Inferior parietal cortex (tissue), 1 donor: Measurements from ENCODE around the gene TEX11.
"Not testable (repeated sequence)": the region's sequence is repeated elsewhere in the genome, so short reads cannot be mapped to it uniquely, and the experiment has no call there.

Experiments
- DNase-seq: peaks from one replicate; pipeline ENCODE4 v3.0.0-alpha.2; 2016; ENCODE audit errors: extremely low spot score

The TEX11 gene

GRCh38 chrX:70592091-70592490 lies 316.4 kb downstream of the TEX11 start:
- no peak for DNase-seq

DNA sequence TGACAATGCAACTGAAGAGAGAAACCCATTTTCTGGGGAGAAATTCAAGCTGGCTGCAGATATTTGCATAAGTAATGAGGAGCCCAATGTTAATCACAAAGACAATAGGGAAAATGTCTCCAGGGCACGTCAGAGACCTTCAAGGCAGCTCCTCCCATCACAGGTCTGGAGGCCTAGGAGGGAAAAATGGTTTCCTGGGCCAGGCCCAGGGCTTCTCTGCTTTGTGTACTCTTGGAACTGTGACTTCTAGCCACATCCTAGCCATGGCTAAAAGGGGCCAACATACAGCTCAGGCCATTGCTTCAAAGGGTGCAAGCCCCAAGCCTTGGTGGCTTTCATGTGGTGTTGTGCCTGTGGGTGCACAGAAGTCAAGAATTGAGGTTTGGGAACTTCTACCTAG lies 321.4 kb downstream of the TEX11 start:
- not testable (repeated sequence) for DNase-seq

GRCh38 chrX:70577442-70577841 lies 331.1 kb downstream of the TEX11 start:
- DNase-seq: no peak

DNA sequence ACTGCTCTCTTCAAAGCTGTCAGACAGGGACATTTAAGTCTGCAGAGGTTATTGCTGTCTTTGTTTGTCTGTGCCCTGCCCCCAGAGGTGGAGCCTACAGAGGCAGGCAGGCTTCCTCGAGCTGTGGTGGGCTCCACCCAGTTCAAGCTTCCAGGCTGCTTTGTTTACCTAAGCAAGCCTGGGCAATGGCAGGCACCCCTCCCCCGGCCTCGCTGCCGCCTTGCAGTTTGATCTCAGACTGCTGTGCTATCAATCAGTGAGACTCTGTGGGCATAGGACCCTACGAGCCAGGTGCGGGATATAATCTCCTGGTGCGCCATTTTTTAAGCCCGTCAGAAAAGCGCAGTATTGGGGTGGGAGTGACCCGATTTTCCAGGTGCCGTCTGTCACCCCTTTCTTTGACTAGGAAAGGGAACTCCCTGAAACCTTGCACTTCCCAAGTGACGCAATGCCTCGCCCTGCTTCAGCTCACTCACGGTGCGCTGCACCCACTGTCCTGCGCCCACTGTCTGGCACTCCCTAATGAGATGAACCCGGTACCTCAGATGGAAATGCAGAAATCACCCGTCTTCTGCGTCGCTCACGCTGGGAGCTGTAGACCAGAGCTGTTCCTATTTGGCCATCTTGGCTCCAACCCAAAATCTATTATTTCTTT lies 338.5 kb downstream of the TEX11 start:
- not testable (repeated sequence) for DNase-seq

DNA sequence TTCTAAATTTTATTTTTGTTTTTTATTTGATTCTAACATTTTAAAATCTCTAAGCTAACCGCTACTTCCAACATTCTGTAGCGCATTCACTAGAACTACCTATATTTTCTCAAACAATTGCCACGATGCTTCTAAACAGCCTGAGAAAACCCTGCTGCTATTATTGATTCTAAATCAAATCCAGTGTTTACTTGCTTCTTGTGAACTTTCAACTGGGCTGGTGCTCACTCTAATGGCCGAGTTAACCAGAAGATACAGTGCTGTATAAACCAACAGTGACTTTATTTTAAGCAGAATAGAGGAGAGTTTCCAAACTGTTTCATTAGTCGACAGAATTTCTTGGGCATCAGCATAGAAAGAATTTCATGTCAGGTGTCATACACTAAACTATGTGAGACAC lies 353.6 kb downstream of the TEX11 start:
- DNase-seq: no peak

DNA sequence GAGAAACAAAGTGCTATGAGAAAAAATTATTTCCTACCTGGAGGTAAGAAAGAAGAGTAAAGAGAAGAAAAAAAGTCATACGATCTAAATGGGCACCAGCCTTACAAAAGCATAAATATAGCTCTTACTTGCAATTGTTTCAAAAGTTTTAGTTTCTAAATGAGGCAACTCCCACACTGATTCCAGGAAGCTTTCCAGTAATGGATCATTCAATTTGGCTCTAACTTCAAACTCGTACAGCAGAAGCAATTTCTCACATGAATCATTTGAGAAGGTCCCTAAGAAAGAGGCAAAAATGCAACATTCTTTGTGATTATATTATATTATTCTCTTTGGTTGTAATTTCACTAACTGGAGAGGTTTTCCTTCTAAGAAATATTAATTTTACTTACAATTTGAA lies 354.0 kb downstream of the TEX11 start:
- no peak for DNase-seq

- no peak for DNase-seq
These were observed 354.4 kb downstream of the TEX11 start for GRCh38 chrX:70554081-70554480.

DNA sequence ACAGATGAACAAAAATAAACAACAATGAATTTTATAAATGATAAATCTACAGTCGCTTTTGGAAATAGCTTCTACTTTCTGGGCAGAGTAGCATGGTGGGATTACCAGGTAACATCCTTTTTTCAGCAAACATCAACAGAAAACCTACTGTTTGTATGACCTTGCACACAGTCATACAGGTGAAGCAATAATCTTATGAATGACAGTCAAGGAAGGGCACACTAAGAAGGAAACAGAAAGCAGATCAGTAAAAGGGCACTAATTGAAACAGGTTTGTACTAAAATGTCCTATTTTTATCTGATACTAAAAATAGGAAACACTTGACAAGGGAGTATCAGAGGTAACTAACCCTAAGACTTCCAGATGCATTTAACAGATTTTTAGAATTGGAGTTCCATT lies 355.0 kb downstream of the TEX11 start:
- no peak for DNase-seq

DNA sequence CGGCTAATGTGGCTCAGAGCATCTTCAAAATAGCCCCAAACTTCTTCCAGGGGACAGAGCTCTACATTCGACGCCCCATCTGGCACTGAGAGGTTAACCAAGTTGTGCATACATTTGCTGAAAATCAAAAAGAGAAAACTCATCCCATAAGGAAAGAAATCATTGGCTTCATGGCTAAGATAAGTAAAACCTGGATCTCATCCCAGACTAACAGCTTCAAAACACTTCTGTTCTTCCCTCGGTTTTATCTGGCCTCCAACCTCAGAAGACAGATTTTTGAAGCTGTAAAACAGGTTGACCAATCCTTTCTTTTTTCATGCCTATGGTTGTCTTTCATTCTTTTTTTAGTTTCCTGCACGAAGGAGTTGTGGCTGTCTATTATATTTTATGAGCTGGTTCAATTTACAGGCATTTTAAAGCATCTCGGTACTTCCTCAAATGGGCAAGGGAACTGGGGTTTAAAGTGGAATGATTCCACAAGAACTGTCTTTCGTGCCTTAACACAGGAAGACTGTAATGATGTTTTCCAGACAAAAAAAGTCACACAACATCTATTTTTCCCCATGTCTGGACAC lies 356.3 kb downstream of the TEX11 start:
- DNase-seq: peak; percentile 4

- DNase-seq: no peak
These were observed 359.1 kb downstream of the TEX11 start for GRCh38 chrX:70549429-70549828.

DNA sequence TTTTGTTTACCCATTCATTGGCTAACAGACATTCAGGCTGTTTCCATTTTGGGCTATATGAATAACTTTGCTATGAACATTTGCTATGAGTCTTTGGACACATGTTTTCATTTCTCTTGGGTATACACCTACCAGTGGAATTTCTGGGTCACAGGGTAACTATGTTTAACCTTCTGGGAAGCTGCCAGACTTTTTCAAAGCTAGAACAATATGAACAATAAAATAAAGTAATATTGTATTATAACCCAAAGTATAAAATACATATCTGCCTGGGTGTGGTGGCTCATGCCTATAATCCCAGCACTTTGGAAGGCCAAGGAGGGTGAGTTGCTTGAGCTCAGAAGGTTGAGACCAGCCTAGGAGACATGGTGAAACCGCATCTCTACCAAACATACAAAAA lies 373.3 kb downstream of the TEX11 start:
- DNase-seq: no peak

DNA sequence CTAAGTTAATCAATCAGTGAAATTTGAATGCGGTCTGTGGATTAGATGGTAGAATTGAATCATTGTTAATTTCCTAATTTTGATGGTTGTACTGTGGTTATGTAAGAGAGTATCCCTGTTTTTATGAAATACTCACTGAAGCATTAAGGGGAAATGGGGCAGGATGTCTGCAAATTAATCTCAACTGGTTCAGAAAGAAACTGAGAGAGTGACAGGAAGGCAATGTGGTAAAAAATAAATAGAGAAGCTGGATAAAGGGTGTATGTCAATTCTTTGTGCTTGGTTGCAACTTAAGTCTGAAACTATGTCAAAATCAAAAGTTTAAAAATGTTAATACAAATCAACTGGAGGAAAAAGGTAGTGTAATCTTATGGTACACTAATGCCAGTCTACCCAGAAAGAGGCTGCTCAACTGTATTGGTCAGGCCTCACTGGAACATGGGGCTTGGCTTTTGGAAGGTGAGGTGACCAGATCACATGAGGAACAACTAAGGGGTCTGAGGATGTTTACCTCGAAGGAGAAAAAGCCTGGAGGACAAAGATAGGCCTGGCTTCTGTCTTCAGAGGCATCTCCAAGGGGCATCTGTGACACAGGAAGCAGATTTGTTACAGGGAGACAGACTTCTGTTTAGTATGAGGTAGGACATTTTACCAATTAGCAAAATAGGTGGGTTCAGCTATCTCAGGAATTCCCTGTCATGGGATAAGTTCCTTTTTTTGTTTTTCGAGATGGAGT lies 380.7 kb downstream of the TEX11 start:
- no peak for DNase-seq

DNA sequence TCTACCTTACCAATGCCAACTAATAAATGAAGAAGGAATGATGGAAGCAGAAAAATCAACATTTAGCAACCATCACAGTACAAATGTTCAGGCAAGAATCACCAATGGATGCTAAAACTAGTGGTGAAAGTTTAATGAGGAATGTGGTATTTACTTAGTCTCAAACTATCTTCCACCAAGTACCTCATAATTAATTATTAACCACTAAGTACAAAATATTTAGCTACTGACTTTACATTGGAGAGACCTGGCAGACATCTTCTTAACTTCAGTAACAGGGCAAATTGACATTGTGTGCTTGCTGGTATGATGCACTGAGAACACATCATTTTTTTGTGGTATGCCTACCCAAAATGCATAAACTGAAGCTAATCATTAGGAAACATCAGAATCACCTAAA lies 381.5 kb downstream of the TEX11 start:
- no peak for DNase-seq

GRCh38 chrX:70525733-70526132 lies 382.8 kb downstream of the TEX11 start:
- DNase-seq: no peak

DNA sequence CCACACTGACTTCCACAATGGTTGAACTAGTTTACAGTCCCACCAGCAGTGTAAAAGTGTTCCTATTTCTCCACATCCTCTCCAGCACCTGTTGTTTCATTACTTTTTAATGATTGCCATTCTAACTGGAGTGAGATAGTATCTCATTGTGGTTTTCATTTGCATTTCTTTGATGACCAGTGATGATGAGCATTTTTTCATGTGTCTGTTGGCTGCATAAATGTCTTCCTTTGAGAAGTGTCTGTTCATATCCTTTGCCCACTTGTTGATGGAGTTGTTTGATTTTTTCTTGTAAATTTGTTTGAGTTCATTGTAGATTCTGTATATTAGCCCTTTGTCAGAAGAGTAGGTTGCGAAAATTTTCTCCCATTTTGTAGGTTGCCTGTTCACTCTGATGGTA lies 392.8 kb downstream of the TEX11 start:
- DNase-seq: not testable (repeated sequence)

- DNase-seq: not testable (repeated sequence)
These were observed 393.2 kb downstream of the TEX11 start for GRCh38 chrX:70515270-70515669.

- DNase-seq: no peak
These were observed 399.4 kb downstream of the TEX11 start for GRCh38 chrX:70509078-70509477.

- DNase-seq: no peak
These were observed 400.1 kb downstream of the TEX11 start for GRCh38 chrX:70508296-70508911.

DNA sequence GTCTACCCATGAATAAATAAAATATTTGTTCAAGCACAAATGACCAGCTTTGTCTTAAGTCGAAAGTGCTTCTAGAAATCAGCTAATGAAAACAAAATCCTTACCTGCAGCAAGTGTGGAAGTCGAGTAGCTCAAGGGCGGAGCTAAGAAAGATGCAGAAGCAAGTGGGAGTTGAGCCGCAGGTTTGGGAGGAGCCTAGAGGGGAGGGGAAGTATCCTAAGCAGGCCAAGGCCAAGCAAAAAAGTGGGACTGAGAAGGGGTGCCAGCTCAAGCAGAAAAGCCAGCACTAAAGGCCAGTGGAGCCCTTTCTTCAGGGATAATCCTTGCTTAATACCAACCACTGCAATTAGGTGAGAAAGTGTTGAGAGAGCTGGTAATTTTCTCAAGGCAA lies 403.1 kb downstream of the TEX11 start:
- no peak for DNase-seq

- DNase-seq: no peak
These were observed 403.6 kb downstream of the TEX11 start for GRCh38 chrX:70504772-70505450.

GRCh38 chrX:70500826-70501225 lies 407.7 kb downstream of the TEX11 start:
- no peak for DNase-seq

DNA sequence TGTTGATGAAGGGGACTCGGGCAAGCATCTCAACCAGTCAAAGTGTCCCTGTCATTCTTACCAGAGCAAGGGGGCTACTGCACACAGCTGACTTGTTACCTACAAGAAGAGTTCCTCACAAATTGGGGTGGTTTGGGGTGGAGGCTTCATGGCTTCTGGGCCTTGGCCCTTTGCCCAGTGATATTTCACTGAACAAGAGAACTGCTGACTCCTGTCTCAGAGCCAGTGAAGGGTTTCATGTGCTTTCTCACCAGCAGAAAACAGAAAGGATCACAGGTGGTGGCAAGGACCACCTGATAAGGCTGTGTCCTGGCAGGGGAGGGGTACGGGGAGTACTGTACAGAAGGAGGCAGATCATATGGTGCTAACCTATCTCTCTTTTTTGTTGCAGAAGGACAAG lies 410.4 kb downstream of the TEX11 start:
- no peak for DNase-seq
